ENCODE measurements around the gene GRAPL.
"Not testable (repeated sequence)": the region's sequence is repeated elsewhere in the genome, so short reads cannot be mapped to it uniquely, and the experiment has no call there.

GRAPL gene

DNA sequence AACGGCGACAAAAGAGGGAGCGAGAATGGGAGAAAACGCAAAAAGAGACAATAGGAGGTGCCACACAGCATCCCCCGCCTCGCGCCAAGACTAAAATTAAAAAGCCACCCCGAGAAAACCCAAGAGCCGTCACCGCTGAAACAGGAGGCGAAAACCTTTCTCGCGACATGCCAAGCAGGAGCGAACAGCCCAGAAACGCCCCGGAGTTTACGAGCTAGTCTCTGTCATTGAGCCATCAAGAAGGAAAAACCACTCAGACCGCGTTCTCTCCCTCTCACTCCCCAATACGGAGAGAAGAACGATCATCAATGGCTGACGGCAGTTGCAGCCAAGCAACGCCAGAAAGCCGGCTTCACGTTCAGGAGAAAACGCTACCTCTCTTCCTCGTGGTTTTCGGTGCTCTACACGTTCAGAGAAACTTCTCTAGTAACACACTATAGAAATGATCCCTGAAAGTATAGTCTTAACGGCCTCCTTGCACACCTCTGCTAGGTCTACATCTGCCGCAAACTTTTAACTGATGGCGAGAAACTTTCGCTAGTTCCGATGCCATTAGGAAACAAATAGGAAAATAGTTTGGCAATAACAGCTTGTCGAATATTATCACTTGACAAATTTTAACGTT lies 62.5 kb downstream of the GRAPL start:
- not testable (repeated sequence) for DNase-seq

DNA sequence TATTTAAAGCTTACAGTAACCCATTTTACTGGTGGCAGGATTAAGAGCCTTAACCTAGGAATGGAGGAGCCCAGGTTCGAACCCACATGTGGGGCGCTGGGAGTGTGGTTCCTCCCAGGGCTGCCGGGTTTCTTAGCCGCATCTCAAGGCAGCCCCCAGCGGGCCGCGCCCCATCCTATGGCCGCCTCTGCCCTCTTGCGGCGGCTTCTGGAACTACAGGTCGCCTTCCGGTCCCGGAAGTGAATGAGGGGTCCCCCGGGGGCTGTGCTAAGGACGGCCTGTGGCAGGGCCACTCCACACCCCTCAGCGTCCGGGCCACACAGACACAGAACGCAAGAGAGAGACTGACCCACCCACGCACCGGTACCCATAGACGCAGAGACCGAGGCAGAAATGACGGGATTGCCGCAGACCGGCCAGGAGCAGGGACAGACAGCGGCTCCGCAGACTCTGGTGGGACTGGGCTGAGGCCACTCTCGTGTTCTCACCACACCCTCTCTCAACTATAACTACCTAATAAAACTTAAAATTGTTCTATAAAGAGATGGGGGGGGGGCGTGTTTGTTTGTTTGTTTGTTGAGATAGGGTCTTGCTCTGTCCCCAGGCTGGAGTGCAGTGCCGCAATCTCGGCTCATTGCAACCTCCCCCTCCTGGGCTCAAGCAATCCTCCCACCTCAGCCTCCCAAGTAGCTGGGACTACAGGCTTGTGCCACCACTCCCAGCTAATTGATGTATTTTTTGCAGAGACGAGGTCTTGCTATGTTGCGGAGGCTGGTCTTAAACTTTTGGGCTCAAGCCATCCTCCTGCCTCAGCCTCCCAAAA lies 69.2 kb downstream of the GRAPL start:
- DNase-seq: not testable (repeated sequence)

DNA sequence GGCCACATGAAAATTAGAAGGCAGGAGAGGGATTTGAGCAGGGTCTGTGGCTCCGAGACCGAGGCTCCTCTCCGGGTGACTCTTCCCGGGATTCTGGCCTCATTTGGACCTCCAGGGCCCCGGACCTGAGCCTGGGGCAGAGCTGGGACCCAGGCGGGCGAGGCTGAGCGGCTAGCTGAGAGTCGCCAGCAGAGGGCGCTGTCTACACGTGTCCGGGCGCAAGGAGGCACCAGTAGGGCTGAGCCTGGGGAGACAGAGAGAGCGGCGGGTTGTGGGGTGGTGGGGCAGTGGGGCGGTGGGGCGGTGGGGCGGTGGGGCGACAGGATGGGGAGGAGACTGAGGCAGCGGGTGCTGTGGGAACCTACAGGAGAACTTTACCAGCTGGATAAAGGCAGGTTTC lies 75.1 kb downstream of the GRAPL start:
- not testable (repeated sequence) for DNase-seq

DNA sequence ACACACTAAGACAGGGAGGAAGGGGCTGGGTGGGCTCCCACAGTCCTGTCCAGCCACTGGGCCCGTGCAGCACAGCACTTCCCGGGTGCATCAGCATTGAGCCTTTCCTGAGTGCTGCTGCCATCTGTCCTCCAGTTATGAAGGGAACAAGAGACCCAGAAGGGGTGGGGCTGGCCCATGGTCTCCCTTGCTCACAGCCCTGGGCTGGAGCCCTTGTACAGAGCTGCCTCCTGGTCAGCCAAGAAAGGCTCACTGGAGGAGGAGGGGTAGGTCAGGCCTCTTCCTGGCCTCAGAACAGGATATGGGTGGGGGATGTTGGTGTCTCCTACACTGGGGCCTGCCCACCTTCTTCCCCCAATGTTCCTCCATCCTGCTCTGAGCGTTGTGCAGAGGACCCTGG lies 76.0 kb downstream of the GRAPL start:
- DNase-seq: not testable (repeated sequence)

Data from activated CD4-positive, CD25-positive, alpha-beta regulatory T cell (primary cell).